HepG2 (cell line): Measurements from ENCODE around the gene RAB38. TPM values are rescaled to one million over a fixed set of nuclear protein-coding genes. Genes with fewer than 3 reads are reported as not detected.

Experiments
- BATF2 ChIP-seq: sonication (generic); formaldehyde crosslinking; IDR thresholded peaks from 2 replicates; pipeline ENCODE4 v1.8.0; 2022; ENCODE audit warnings: mild to moderate bottlenecking, missing genetic modification reagents, moderate library complexity
- PHF21A ChIP-seq: sonication (generic); formaldehyde crosslinking; IDR thresholded peaks from 2 replicates; pipeline ENCODE4 v1.5.0; 2020; ENCODE audit warnings: mild to moderate bottlenecking, missing genetic modification reagents
- SNRNP70 ChIP-seq: fragments of 200-400 bp; formaldehyde crosslinking; IDR thresholded peaks from 2 replicates; pipeline ENCODE4 v1.6.1; 2017; ENCODE audit warnings: mild to moderate bottlenecking, low read depth, low read length, moderate library complexity
- ZHX2 ChIP-seq, 2 experiments: sonication (generic) in 1 of 2; formaldehyde crosslinking in 1 of 2; IDR thresholded peaks; 2 replicates each; pipeline versions ENCODE4 v1.6.1 to v1.9.0; 2014 to 2022; ENCODE audit warnings: antibody characterized with exemption in 1 of 2, borderline replicate concordance in 1 of 2, inconsistent platforms in 1 of 2, low read depth in 1 of 2, missing genetic modification reagents in 1 of 2
- ZNF672 ChIP-seq: sonication (generic); formaldehyde crosslinking; IDR thresholded peaks from 2 replicates; pipeline ENCODE4 v1.8.1; 2022; ENCODE audit warnings: missing genetic modification reagents
- ZNF710 ChIP-seq: sonication (generic); formaldehyde crosslinking; IDR thresholded peaks from 2 replicates; pipeline ENCODE4 v1.5.0; 2020; ENCODE audit warnings: mild to moderate bottlenecking, missing genetic modification reagents, borderline replicate concordance
- ZNF768 ChIP-seq: sonication (generic); formaldehyde crosslinking; IDR thresholded peaks from 2 replicates; pipeline ENCODE4 v1.4.0; 2020; ENCODE audit warnings: missing genetic modification reagents
- ZNF792 ChIP-seq: IDR thresholded peaks from 2 replicates; pipeline ENCODE4 v1.6.1; 2016
- polyA plus RNA-seq, 8 experiments: library from polyadenylated mRNA; depleted of rRNA in 3 of 8; stranded (reverse) in 7 of 8; unstranded in 1 of 8; fragments of >200 nt; fragmentation: Illumina TruSeq in 4 of 8; extraction: Trizol in 4 of 8; gene quantifications; 2 replicates each; pipeline versions ENCODE4 v1.2.1 to v1.2.3, GENCODE V29; 2011 to 2016; ENCODE audit warnings: low read depth in 4 of 8, missing spikeins in 1 of 8, mixed read lengths in 1 of 8; ENCODE audit not compliant: insufficient read depth in 1 of 8
- total RNA-seq, 5 experiments: library from RNA; depleted of rRNA; stranded (reverse); fragments of >200 nt; fragmentation: Illumina TruSeq; extraction: Trizol; gene quantifications; 2 replicates each; pipeline ENCODE4 v1.2.3, GENCODE V29; 2016; ENCODE audit warnings: low read depth in 1 of 5
- TF ChIP-seq, protein P1 (sequence below): sonication (generic); formaldehyde crosslinking; IDR thresholded peaks from one replicate; pipeline ENCODE4 v1.5.1; 2020; ENCODE audit warnings: mild to moderate bottlenecking, missing genetic modification reagents; ENCODE audit errors: not compliant biosample characterization
- TF ChIP-seq, protein P2 (sequence below): sonication (generic); formaldehyde crosslinking; IDR thresholded peaks from 2 replicates; pipeline ENCODE4 v1.4.0; 2020; ENCODE audit warnings: missing genetic modification reagents

RAB38 gene
- total and polyA plus RNA-seq, 2 of the 13 experiments (the other 11 are each of a cell fraction or from before 2014, with no cell fraction given): 0.13 to 0.30 TPM

DNA sequence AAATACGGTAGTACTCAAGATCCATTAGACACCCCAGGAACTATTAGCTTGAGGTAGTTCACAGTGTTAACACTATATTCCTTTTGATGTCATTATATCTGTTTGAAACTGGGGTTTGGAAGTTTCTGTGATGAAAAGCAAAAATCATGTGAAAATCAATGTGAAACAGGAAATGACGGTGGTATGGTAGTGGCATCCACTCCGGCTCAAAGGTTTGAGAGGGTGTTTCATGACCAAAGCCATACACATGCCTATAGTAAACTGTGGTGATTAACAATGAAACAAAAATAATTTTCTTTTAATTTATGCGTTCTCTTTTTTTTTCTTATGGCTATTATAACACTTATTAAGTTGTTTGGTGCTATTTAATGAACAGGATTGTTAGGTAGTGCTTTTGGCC lies 10.9 kb downstream of the RAB38 start (continued):
- TF ChIP-seq, protein P1, sequence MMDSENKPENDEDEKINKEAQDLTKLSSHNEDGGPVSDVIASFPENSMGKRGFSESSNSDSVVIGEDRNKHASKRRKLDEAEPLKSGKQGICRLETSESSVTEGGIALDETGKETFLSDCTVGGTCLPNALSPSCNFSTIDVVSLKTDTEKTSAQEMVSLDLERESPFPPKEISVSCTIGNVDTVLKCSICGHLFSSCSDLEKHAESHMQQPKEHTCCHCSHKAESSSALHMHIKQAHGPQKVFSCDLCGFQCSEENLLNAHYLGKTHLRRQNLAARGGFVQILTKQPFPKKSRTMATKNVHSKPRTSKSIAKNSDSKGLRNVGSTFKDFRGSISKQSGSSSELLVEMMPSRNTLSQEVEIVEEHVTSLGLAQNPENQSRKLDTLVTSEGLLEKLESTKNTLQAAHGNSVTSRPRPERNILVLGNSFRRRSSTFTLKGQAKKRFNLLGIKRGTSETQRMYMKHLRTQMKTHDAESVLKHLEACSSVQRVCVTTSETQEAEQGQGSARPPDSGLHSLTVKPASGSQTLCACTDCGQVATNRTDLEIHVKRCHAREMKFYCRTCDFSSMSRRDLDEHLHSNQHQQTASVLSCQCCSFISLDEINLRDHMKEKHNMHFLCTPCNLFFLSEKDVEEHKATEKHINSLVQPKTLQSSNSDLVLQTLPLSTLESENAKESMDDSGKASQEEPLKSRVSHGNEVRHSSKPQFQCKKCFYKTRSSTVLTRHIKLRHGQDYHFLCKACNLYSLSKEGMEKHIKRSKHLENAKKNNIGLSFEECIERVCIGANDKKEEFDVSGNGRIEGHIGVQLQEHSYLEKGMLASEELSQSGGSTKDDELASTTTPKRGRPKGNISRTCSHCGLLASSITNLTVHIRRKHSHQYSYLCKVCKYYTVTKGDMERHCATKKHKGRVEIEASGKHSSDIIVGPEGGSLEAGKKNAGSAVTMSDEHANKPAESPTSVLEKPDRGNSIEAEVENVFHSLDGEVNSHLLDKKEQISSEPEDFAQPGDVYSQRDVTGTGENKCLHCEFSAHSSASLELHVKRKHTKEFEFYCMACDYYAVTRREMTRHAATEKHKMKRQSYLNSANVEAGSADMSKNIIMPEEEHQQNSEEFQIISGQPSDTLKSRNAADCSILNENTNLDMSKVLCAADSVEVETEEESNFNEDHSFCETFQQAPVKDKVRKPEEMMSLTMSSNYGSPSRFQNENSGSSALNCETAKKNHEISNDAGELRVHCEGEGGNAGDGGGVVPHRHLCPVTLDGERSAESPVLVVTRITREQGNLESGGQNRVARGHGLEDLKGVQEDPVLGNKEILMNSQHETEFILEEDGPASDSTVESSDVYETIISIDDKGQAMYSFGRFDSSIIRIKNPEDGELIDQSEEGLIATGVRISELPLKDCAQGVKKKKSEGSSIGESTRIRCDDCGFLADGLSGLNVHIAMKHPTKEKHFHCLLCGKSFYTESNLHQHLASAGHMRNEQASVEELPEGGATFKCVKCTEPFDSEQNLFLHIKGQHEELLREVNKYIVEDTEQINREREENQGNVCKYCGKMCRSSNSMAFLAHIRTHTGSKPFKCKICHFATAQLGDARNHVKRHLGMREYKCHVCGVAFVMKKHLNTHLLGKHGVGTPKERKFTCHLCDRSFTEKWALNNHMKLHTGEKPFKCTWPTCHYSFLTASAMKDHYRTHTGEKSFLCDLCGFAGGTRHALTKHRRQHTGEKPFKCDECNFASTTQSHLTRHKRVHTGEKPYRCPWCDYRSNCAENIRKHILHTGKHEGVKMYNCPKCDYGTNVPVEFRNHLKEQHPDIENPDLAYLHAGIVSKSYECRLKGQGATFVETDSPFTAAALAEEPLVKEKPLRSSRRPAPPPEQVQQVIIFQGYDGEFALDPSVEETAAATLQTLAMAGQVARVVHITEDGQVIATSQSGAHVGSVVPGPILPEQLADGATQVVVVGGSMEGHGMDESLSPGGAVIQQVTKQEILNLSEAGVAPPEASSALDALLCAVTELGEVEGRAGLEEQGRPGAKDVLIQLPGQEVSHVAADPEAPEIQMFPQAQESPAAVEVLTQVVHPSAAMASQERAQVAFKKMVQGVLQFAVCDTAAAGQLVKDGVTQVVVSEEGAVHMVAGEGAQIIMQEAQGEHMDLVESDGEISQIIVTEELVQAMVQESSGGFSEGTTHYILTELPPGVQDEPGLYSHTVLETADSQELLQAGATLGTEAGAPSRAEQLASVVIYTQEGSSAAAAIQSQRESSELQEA (CRISPR knock-in tag): no peak
- no peak for TF ChIP-seq ZHX2 (IDR thresholded peaks at IDR 0.05; ENCODE audit: low read depth)
- no peak for TF ChIP-seq ZHX2 (CRISPR knock-in tag; IDR thresholded peaks at IDR 0.05; ENCODE audit: borderline replicate concordance)
- no peak for TF ChIP-seq ZNF792
- TF ChIP-seq ZNF672 (CRISPR knock-in tag): no peak
- TF ChIP-seq, protein P2, sequence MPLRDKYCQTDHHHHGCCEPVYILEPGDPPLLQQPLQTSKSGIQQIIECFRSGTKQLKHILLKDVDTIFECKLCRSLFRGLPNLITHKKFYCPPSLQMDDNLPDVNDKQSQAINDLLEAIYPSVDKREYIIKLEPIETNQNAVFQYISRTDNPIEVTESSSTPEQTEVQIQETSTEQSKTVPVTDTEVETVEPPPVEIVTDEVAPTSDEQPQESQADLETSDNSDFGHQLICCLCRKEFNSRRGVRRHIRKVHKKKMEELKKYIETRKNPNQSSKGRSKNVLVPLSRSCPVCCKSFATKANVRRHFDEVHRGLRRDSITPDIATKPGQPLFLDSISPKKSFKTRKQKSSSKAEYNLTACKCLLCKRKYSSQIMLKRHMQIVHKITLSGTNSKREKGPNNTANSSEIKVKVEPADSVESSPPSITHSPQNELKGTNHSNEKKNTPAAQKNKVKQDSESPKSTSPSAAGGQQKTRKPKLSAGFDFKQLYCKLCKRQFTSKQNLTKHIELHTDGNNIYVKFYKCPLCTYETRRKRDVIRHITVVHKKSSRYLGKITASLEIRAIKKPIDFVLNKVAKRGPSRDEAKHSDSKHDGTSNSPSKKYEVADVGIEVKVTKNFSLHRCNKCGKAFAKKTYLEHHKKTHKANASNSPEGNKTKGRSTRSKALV: no peak
- no peak for TF ChIP-seq SNRNP70
- no peak for TF ChIP-seq PHF21A (CRISPR knock-in tag)
- TF ChIP-seq BATF2: no peak
- no peak for TF ChIP-seq ZNF768 (CRISPR knock-in tag)
- no peak for TF ChIP-seq ZNF710 (CRISPR knock-in tag)
